ENCODE data around the gene LIN28A.

DNA sequence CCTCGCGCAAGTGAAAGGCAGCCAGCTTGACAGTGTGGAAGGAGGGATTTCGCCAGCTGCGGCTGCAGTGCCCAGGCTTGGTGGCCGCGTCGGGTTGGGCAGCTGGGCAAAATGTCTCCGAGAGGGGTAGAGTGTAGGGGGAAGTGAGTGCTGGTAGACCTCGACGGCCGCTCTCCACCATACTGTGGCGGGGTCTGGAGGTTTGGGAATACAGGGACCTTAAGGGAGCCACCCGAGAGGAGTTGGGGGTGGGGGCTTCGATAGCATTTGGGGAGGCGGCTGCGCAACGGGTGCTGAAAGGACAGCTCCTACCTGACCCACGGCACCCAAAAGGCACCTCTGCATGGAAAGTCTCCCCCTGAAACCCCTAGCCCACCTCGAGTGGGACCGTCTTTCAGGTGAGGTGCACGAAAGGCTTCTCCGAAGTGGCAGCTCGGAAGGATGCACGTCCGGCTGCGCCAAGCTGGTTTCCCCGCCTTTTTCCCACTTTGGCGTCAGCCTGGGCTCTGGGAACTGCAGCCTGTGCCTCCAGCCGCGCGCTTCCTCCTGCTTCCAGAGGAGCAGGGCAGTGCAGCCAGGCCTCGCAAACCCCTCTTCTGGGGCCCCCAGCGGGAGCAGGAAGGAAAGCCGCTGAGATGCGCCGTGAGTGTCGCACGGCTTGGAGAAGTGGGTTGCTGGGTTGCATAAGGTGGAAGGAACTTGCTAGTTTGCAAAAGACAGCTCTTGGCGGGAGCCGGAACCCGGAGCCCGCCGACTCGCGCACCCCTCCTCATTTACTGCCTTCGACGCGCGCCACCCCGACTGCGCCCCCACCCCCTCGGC, 61.1 kb downstream of the LIN28A start:
- TF ChIP-seq, protein P1, sequence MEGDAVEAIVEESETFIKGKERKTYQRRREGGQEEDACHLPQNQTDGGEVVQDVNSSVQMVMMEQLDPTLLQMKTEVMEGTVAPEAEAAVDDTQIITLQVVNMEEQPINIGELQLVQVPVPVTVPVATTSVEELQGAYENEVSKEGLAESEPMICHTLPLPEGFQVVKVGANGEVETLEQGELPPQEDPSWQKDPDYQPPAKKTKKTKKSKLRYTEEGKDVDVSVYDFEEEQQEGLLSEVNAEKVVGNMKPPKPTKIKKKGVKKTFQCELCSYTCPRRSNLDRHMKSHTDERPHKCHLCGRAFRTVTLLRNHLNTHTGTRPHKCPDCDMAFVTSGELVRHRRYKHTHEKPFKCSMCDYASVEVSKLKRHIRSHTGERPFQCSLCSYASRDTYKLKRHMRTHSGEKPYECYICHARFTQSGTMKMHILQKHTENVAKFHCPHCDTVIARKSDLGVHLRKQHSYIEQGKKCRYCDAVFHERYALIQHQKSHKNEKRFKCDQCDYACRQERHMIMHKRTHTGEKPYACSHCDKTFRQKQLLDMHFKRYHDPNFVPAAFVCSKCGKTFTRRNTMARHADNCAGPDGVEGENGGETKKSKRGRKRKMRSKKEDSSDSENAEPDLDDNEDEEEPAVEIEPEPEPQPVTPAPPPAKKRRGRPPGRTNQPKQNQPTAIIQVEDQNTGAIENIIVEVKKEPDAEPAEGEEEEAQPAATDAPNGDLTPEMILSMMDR (IDR thresholded peaks at IDR 0.05), result no peak
- TF ChIP-seq POLR2A (IDR thresholded peaks at IDR 0.05), result no peak

Data from right lobe of liver (tissue), 4 donors.